ENCODE data around the gene ALG12.

Gene ALG12

DNA sequence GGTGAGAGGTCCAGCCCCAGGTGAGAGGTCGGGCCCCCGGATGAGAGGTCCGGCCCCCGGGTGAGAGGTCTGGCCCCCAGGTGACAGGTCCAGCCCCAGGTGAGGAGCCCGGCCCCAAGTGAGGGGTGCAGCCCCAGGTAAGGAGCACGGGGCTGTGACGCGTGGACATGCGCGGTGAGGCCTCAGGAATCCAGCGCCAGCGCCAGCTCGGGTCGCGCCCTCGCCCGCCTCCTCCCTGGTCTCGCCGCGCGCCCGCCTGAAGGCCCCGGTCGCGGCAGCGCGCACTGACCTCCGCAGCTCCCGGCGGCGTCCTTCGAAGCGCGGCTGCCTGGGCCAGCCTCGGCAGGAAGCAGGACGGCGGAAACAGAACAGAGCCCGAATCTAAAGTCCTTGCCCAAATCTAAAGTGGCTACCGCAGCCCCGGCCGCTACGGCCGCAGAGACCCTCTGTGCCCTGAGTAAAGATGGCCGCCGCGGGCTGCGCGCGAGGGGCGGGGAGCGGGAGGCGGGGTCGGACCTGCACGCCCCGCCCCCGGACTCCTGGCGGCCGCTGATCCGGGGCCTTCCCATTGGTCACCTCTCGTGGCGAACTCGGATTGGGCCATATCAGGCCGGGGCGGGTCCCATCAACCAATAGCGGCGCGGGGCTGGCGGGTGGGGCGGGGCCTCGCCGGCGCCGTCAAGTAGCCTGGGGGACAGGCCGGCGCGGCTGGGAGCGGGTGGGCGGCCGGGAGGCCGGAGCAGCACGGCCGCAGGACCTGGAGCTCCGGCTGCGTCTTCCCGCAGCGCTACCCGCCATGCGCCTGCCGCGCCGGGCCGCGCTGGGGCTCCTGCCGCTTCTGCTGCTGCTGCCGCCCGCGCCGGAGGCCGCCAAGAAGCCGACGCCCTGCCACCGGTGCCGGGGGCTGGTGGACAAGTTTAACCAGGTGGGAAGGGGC, at the start of gene ALG12, which contains the start of gene CRELD2:
TSS of gene ALG12 (minus strand) at position 465 of the 937 bp plus-strand sequence. CDS start 4,673 bp downstream, outside the sequence.
TSS of gene CRELD2 (plus strand) at position 661 of the 937 bp plus-strand sequence. CDS start at position 797, 136 bp downstream.
- H3K9me3 Mint-ChIP-seq = no peaks in the 10 kb centered on the region
- peak within 1 kb of the TSS; percentile 83 to 84 for H3K4me3 Mint-ChIP-seq
- DNase-seq = peak; percentile 97
- peak within 1 kb of the TSS; percentile 83 to 87 for H3K27ac Mint-ChIP-seq
- peak; percentile 96 for ATAC-seq
- peaks cover 48% of the 10 kb centered on the region for H3K4me1 Mint-ChIP-seq
- H3K27me3 Mint-ChIP-seq = no peaks in the 10 kb centered on the region

GRCh38 chr22:49967706-49968208, 49.5 kb upstream of the ALG12 start:
- H3K4me1 Mint-ChIP-seq = peaks cover 69% of the 10 kb centered on the region
- peak overlapping the region in 1 of 2 donors; percentile 74 for H3K4me3 Mint-ChIP-seq
- no peaks in the 10 kb centered on the region for H3K9me3 Mint-ChIP-seq
- H3K27me3 Mint-ChIP-seq = no peaks in the 10 kb centered on the region
- DNase-seq (peak in 1 of 2 donors; percentile 15), ATAC-seq (no peak)
- peak overlapping the region in 1 of 2 donors; percentile 93 for H3K27ac Mint-ChIP-seq

GRCh38 chr22:49966774-49967705, 48.8 kb upstream of the ALG12 start:
- DNase-seq (peak in 1 of 2 donors; percentile 40), ATAC-seq (no peak)
- H3K4me1 Mint-ChIP-seq = peaks cover 69% of the 10 kb centered on the region
- no peaks in the 10 kb centered on the region for H3K9me3 Mint-ChIP-seq
- H3K27me3 Mint-ChIP-seq = no peaks in the 10 kb centered on the region
- peak overlapping the region in 1 of 2 donors; percentile 93 for H3K27ac Mint-ChIP-seq
- peak overlapping the region in 1 of 2 donors; percentile 74 for H3K4me3 Mint-ChIP-seq

GRCh38 chr22:49966041-49966773, 48.0 kb upstream of the ALG12 start:
- ATAC-seq (no peak), DNase-seq (peak in 1 of 2 donors; percentile 25)
- Mint-ChIP-seq H3K27ac (peak overlapping the region in 1 of 2 donors; percentile 90), H3K9me3 (no peaks in the 10 kb centered on the region), H3K27me3 (no peaks in the 10 kb centered on the region), H3K4me3 (peak overlapping the region; percentile 14 to 65), H3K4me1 (peaks cover 69% of the 10 kb centered on the region)

DNA sequence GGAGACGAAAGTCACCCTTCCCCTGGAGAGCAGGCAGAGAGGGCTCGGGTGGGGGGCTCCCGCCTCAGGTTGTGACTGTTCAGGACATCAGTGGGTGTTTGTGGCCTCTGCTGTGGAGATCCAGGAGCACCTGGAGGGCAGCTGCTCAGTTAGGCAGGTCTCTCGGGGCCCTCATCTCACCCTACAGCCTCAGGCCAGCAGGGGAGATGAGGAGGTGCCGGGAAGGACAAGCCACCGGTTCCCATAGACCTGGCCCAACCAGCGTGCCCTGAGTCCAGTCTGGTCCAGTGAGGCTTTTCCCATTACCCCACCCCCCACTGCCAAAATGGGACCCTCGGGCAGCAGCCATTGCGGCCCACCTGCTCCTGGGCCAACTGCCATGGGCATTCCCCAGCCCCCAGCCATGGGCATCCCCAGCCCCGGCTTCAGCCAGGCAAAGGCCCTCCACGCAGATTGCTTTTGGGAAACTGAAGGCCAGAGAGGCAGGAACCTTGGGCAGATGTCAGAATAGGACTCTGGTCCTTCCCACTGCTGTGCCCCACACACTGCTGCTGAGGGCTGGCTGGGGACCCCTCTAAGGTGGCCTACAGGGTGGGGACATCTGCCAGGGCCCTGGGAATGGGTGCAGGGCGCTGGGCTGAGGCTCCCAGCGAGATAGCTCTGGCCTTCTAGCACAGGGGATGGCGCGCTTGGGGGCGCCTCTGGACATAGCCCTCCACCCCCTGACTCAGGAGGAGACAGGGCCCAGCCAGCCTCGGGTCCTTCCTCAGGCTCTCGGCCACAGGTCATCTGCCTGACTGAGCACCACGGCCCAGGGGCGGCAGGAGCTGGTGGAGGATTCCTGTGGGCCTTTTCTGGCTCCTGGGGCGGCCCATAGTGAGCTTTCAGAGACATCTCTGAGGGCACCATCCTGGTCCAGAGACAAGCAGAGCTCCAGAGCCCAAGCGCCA, 47.1 kb upstream of the ALG12 start:
- Mint-ChIP-seq H3K4me3 (peak overlapping the region; percentile 90 to 92), H3K27ac (peak overlapping the region in 1 of 2 donors; percentile 64), H3K4me1 (peaks cover 62% of the 10 kb centered on the region), H3K9me3 (no peaks in the 10 kb centered on the region), H3K27me3 (no peaks in the 10 kb centered on the region)
- ATAC-seq = no peak
- DNase-seq = peak in 1 of 2 donors; percentile 19

GRCh38 chr22:49964136-49965090, 46.2 kb upstream of the ALG12 start:
- peak in 1 of 2 donors; percentile 44 for DNase-seq
- peak overlapping the region; percentile 89 to 91 for H3K27ac Mint-ChIP-seq
- H3K4me1 Mint-ChIP-seq = peaks cover 57% of the 10 kb centered on the region
- ATAC-seq = no peak
- no peaks in the 10 kb centered on the region for H3K27me3 Mint-ChIP-seq
- no peaks in the 10 kb centered on the region for H3K9me3 Mint-ChIP-seq
- peak overlapping the region; percentile 90 to 92 for H3K4me3 Mint-ChIP-seq

DNA sequence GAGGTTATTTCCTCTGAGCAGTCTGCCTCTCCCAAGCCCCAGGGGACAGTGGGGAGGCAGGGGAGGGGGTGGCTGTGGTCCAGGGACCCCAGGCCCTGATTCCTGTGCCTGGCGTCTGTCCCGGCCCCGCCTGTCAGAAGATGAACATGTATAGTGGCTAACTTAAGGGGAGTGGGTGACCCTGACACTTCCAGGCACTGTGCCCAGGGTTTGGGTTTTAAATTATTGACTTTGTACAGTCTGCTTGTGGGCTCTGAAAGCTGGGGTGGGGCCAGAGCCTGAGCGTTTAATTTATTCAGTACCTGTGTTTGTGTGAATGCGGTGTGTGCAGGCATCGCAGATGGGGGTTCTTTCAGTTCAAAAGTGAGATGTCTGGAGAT, 45.4 kb upstream of the ALG12 start:
- ATAC-seq = no peak
- Mint-ChIP-seq H3K4me1 (peaks cover 62% of the 10 kb centered on the region), H3K4me3 (peak overlapping the region; percentile 90 to 92), H3K9me3 (no peaks in the 10 kb centered on the region), H3K27ac (peak overlapping the region; percentile 89 to 91), H3K27me3 (no peaks in the 10 kb centered on the region)
- DNase-seq = no peak

DNA sequence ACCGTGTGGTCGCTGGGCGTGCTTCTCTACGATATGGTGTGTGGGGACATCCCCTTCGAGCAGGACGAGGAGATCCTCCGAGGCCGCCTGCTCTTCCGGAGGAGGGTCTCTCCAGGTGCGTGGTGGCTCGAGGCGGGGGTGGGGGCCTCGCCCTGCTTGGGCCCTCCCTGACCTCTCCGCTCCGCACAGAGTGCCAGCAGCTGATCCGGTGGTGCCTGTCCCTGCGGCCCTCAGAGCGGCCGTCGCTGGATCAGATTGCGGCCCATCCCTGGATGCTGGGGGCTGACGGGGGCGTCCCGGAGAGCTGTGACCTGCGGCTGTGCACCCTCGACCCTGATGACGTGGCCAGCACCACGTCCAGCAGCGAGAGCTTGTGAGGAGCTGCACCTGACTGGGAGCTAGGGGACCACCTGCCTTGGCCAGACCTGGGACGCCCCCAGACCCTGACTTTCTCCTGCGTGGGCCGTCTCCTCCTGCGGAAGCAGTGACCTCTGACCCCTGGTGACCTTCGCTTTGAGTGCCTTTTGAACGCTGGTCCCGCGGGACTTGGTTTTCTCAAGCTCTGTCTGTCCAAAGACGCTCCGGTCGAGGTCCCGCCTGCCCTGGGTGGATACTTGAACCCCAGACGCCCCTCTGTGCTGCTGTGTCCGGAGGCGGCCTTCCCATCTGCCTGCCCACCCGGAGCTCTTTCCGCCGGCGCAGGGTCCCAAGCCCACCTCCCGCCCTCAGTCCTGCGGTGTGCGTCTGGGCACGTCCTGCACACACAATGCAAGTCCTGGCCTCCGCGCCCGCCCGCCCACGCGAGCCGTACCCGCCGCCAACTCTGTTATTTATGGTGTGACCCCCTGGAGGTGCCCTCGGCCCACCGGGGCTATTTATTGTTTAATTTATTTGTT, 44.8 kb upstream of the ALG12 start:
- peak overlapping the region; percentile 89 to 91 for H3K27ac Mint-ChIP-seq
- H3K4me3 Mint-ChIP-seq = peak overlapping the region; percentile 90 to 92
- ATAC-seq = no peak
- H3K9me3 Mint-ChIP-seq = no peaks in the 10 kb centered on the region
- no peaks in the 10 kb centered on the region for H3K27me3 Mint-ChIP-seq
- H3K4me1 Mint-ChIP-seq = peaks cover 66% of the 10 kb centered on the region
- DNase-seq = no peak

DNA sequence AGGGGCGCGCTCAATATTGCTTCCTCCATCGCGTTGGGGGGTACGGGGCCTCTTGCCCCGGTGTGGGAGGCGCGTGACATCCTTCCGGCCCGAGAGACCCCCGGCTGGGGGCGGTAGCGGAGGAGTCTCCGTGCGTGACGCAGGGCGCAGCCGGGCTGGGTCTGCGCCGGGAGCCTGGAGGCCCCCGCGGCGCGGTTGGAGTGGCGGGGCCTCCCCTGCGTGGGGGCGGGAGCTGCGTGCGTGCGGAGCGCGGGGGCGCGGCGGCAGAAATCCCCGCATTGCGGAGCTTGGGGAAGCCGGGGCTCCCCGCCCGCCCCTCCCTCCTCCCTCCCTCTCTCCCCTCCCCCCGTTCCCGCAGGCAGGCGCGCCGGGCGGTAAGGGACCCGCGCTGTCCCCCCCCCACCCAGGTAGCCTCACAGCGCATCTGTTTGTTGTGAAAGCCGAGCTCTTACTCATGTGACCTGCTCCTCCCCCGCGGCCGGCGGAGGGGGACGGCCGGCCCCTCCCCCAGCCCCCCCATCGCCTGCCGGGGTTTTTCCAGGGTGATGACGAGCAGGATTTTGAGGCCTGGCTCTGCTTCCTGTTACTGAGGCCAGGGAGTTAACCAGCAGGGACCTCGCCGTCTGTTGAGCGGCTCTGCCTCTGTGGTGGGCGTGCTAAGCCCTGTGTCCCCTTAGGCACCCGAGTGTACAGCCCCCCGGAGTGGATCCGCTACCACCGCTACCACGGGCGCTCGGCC, 43.9 kb upstream of the ALG12 start:
- DNase-seq = peak; percentile 87 to 91
- Mint-ChIP-seq H3K27me3 (no peaks in the 10 kb centered on the region), H3K27ac (peak overlapping the region; percentile 94 to 96), H3K4me1 (peaks cover 61% of the 10 kb centered on the region), H3K9me3 (no peaks in the 10 kb centered on the region), H3K4me3 (peak overlapping the region; percentile 90 to 92)
- peak; percentile 54 for ATAC-seq

- no peak for DNase-seq
- Mint-ChIP-seq H3K27me3 (no peaks in the 10 kb centered on the region), H3K27ac (peak overlapping the region; percentile 94 to 96), H3K4me3 (peak overlapping the region; percentile 90 to 92), H3K4me1 (peaks cover 55% of the 10 kb centered on the region), H3K9me3 (no peaks in the 10 kb centered on the region)
- ATAC-seq = peak; percentile 30
These were observed 43.4 kb upstream of the ALG12 start for GRCh38 chr22:49961601-49962011.

GRCh38 chr22:49961005-49961600, 42.9 kb upstream of the ALG12 start:
- DNase-seq (peak; percentile 57 to 77), ATAC-seq (peak; percentile 0)
- peak overlapping the region; percentile 94 to 96 for H3K27ac Mint-ChIP-seq
- no peaks in the 10 kb centered on the region for H3K9me3 Mint-ChIP-seq
- no peaks in the 10 kb centered on the region for H3K27me3 Mint-ChIP-seq
- peaks cover 50% of the 10 kb centered on the region for H3K4me1 Mint-ChIP-seq
- H3K4me3 Mint-ChIP-seq = peak overlapping the region; percentile 90 to 92

Measured in stimulated activated naive CD8-positive, alpha-beta T cell treated with anti-CD3 and anti-CD28 coated beads, Interleukin-15, amount 100 ng/mL, for 72 hours (primary cell).